Left renal pelvis (tissue), 4 donors: Measurements from ENCODE around the gene TMEM198. TPM values are rescaled to one million over a fixed set of nuclear protein-coding genes. Genes with fewer than 3 reads are reported as not detected.

Source experiments
- DNase-seq, 4 donors: peaks; one replicate each; pipeline ENCODE4 v3.0.0-alpha.2; 2013; ENCODE audit warnings: low read depth in 4 of 4, low spot score in 3 of 4
- polyA plus RNA-seq, 4 donors: library from polyadenylated mRNA; unstranded; fragments of 120-200 nt; gene quantifications; one replicate each; pipeline ENCODE4 v1.2.1, GENCODE V29; 2013; ENCODE audit not compliant: insufficient read length in 4 of 4

TMEM198 gene
- polyA plus RNA-seq, 4 donors = 2.5 to 3.7 (median 2.9) TPM

GRCh38 chr2:219508971-219509779 is 34.7 kb upstream of the TMEM198 start:
- DNase-seq = no peak

GRCh38 chr2:219509780-219510511 is 33.9 kb upstream of the TMEM198 start:
- no peak for DNase-seq

- DNase-seq = no peak
Observed at GRCh38 chr2:219510512-219511135, 33.2 kb upstream of the TMEM198 start.

GRCh38 chr2:219511547-219512325 is 32.1 kb upstream of the TMEM198 start:
- DNase-seq = no peak

GRCh38 chr2:219512524-219513216 is 31.2 kb upstream of the TMEM198 start:
- DNase-seq = no peak

- no peak for DNase-seq
Observed at GRCh38 chr2:219513787-219514186, 30.0 kb upstream of the TMEM198 start.

GRCh38 chr2:219514196-219514761 is 29.5 kb upstream of the TMEM198 start, which contains the start of gene ASIC4:
Gene ASIC4 (plus strand): TSS chr2:219514482. CDS start chr2:219514725, 243 bp downstream.
- no peak for DNase-seq

- no peak for DNase-seq
Observed at GRCh38 chr2:219514836-219515235, 29.0 kb upstream of the TMEM198 start.

GRCh38 chr2:219515874-219516629 is 27.8 kb upstream of the TMEM198 start:
- DNase-seq = no peak

- DNase-seq = no peak
Observed at GRCh38 chr2:219516888-219517287, 26.9 kb upstream of the TMEM198 start.

GRCh38 chr2:219517954-219518778 is 25.7 kb upstream of the TMEM198 start:
- no peak for DNase-seq

GRCh38 chr2:219519526-219519916 is 24.3 kb upstream of the TMEM198 start:
- DNase-seq = no peak

- DNase-seq = no peak
Observed at GRCh38 chr2:219520079-219520478, 23.7 kb upstream of the TMEM198 start.

- DNase-seq = no peak
Observed at GRCh38 chr2:219521066-219521880, 22.6 kb upstream of the TMEM198 start.

GRCh38 chr2:219522111-219523030 is 21.5 kb upstream of the TMEM198 start:
- no peak for DNase-seq

GRCh38 chr2:219523031-219523671 is 20.7 kb upstream of the TMEM198 start:
- DNase-seq = no peak
